CD14-positive monocyte (primary cell): Measurements from ENCODE around the gene TMOD1. TPM values are rescaled to one million over a fixed set of nuclear protein-coding genes. Genes with fewer than 3 reads are reported as not detected.
A peak's percentile ranks its signal among the peaks of the same experiment; 100 is the strongest.

Experiments
- DNase-seq, 3 donors: peaks; one replicate each; pipeline ENCODE4 v3.0.0-alpha.2; 2011 to 2022
- H2AFZ ChIP-seq: 2 replicates; pipeline ENCODE4 v1.6.0; 2012; ENCODE audit warnings: mild to moderate bottlenecking, low read depth, low read length, inconsistent platforms; ENCODE audit not compliant: insufficient read depth, poor library complexity, severe bottlenecking
- H3K27ac ChIP-seq, 2 donors: 1 replicate in 1 of 2; 2 replicates in 1 of 2; pipeline ENCODE4 v1.5.1; 2012 to 2013; ENCODE audit warnings: low read length in 2 of 2, control low read depth in 1 of 2, inconsistent platforms in 1 of 2, low read depth in 1 of 2, mild to moderate bottlenecking in 1 of 2
- H3K27me3 ChIP-seq, 2 donors: one replicate each; pipeline versions ENCODE4 v1.6.0 to v1.6.1; 2011 to 2013; ENCODE audit warnings: low read length in 2 of 2; ENCODE audit not compliant: control insufficient read depth in 2 of 2, insufficient read depth in 2 of 2
- H3K36me3 ChIP-seq, 2 donors: replicated peaks in 1 of 2; 1 replicate in 1 of 2; 2 replicates in 1 of 2; pipeline versions ENCODE4 v1.5.1 to v1.6.1; 2012 to 2013; ENCODE audit warnings: low read length in 2 of 2, control low read depth in 1 of 2, inconsistent platforms in 1 of 2, mild to moderate bottlenecking in 1 of 2; ENCODE audit not compliant: insufficient read depth in 2 of 2, control insufficient read depth in 1 of 2
- H3K4me1 ChIP-seq, 2 donors: 1 replicate in 1 of 2; 2 replicates in 1 of 2; pipeline versions ENCODE4 v1.5.1 to v1.6.1; 2012 to 2013; ENCODE audit warnings: low read length in 2 of 2, control low read depth in 1 of 2, inconsistent platforms in 1 of 2, mild to moderate bottlenecking in 1 of 2, moderate library complexity in 1 of 2; ENCODE audit not compliant: insufficient read depth in 2 of 2, control insufficient read depth in 1 of 2
- H3K4me2 ChIP-seq: replicated peaks from 2 replicates; pipeline ENCODE3; 2012; ENCODE audit warnings: low read length, moderate library complexity, mild to moderate bottlenecking; ENCODE audit not compliant: poor library complexity, severe bottlenecking; ENCODE audit errors: extremely low read depth
- H3K4me3 ChIP-seq, 3 experiments: fragments of 200-600 bp in 1 of 3; sonication (generic) in 1 of 3; replicated peaks in 1 of 3; 1 replicate in 2 of 3; 2 replicates in 1 of 3; pipeline ENCODE4 v1.5.1; 2011 to 2013; ENCODE audit warnings: low read length in 3 of 3, mild to moderate bottlenecking in 3 of 3, control low read depth in 2 of 3, low read depth in 2 of 3, inconsistent platforms in 1 of 3, moderate library complexity in 1 of 3
- H3K79me2 ChIP-seq: 2 replicates; pipeline ENCODE4 v1.6.0; 2012; ENCODE audit warnings: mild to moderate bottlenecking, control low read depth, inconsistent platforms, low read length, moderate library complexity; ENCODE audit not compliant: insufficient read depth
- H3K9ac ChIP-seq: 2 replicates; pipeline ENCODE4 v1.6.0; 2017; ENCODE audit warnings: low read length, mild to moderate bottlenecking; ENCODE audit not compliant: insufficient read depth, poor library complexity, severe bottlenecking
- H3K9me3 ChIP-seq, 2 donors: replicated peaks in 1 of 2; 1 replicate in 1 of 2; 2 replicates in 1 of 2; pipeline versions ENCODE4 v1.5.1 to v1.6.1; 2012 to 2013; ENCODE audit warnings: low read length in 2 of 2, control low read depth in 1 of 2; ENCODE audit not compliant: control insufficient read depth in 1 of 2, insufficient read depth in 1 of 2
- H4K20me1 ChIP-seq: 2 replicates; pipeline ENCODE4 v1.6.0; 2012; ENCODE audit warnings: mild to moderate bottlenecking, low read length, control low read depth, moderate library complexity; ENCODE audit not compliant: insufficient read depth
- H3K27ac Mint-ChIP-seq, 7 donors: one replicate each; pipeline ENCODE4 v1.8.0; 2020; ENCODE audit warnings: mild to moderate bottlenecking in 7 of 7, mixed read lengths in 7 of 7, moderate library complexity in 6 of 7, inconsistent platforms in 2 of 7
- H3K27me3 Mint-ChIP-seq, 3 donors: one replicate each; pipeline ENCODE4 v1.8.0; 2021 to 2022; ENCODE audit warnings: low read depth in 3 of 3, mild to moderate bottlenecking in 3 of 3, mixed read lengths in 3 of 3, moderate library complexity in 3 of 3, inconsistent platforms in 1 of 3
- H3K36me3 Mint-ChIP-seq, 2 donors: one replicate each; pipeline ENCODE4 v1.8.0; 2020; ENCODE audit warnings: mixed read lengths in 2 of 2, inconsistent platforms in 1 of 2, mild to moderate bottlenecking in 1 of 2
- H3K4me1 Mint-ChIP-seq: one replicate; pipeline ENCODE4 v1.8.0; 2020; ENCODE audit warnings: mild to moderate bottlenecking, mixed read lengths
- H3K4me3 Mint-ChIP-seq, 2 donors: one replicate each; pipeline ENCODE4 v1.8.0; 2020; ENCODE audit warnings: mild to moderate bottlenecking in 2 of 2, mixed read lengths in 2 of 2, moderate library complexity in 1 of 2
- H3K9me3 Mint-ChIP-seq, 7 donors: one replicate each; pipeline ENCODE4 v1.8.0; 2020 to 2022; ENCODE audit warnings: mixed read lengths in 7 of 7, mild to moderate bottlenecking in 6 of 7, moderate library complexity in 6 of 7, inconsistent platforms in 2 of 7
- WGBS: methylation state at CpG from one replicate; pipeline ENCODE4 v1.1.5; 2013; ENCODE audit warnings: missing lambda C conversion rate; ENCODE audit not compliant: insufficient coverage; 5-methylcytosine and 5-hydroxymethylcytosine counted together
- intact Hi-C, 2 donors: fragments of 100-400 bp; cut with micrococcal nuclease; formaldehyde crosslinking; loops; one replicate each; pipeline versions ENCODE4 v1.15.0 to v1.15.1; 2023
- polyA plus RNA-seq, 3 donors: library from polyadenylated mRNA; depleted of rRNA in 1 of 3; unstranded in 2 of 3; stranded (reverse) in 1 of 3; fragments of 300-500 nt in 2 of 3; fragments of >200 nt in 1 of 3; fragmentation: Illumina TruSeq in 2 of 3; gene quantifications; 1 replicate in 2 of 3; 2 replicates in 1 of 3; pipeline ENCODE4 v1.2.3, GENCODE V29; 2012 to 2021
- TF ChIP-seq, protein P1 (sequence below): fragments of 200-600 bp; IDR thresholded peaks from one replicate; pipeline ENCODE4 v1.8.0; 2022; ENCODE audit warnings: antibody characterized with exemption, mild to moderate bottlenecking

Gene TMOD1
- polyA plus RNA-seq, 3 donors = 0.09 to 0.81 (median 0.59) TPM

DNA sequence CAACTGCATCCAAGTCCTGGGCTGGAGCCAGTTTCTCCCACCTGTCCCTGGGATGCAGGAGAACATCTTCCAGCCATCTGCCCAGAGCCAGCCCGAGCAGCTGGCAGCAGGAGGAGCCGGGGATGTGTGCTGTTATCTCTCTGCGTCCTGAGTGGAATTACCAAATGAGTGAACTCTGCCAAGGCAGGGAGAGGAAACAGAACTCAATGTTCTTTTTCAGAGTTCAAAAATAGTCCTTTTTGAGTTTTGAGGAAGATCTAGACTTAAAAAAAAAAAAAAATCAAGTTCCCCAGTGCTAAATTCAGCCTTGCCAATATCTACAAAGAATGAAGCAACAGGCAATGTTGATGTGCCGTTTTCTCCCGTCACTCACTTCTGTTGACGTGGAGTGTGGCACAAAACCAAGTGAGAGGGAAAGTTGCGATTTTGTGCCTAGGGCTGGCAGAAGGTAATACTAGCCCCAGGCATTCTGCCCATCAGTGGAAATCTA lies 56.2 kb downstream of the TMOD1 start:
- H3K9ac ChIP-seq = no peak overlapping the region
- no peaks in the 10 kb centered on the region for H3K36me3 ChIP-seq
- H3K79me2 ChIP-seq = no peaks in the 10 kb centered on the region
- peaks cover 34% of the 10 kb centered on the region for H3K4me1 Mint-ChIP-seq
- peaks cover 0 to 1% (median 0%) of the 10 kb centered on the region in 7 donors for H3K9me3 Mint-ChIP-seq
- H3K9me3 ChIP-seq = no peaks in the 10 kb centered on the region
- H3K27me3 Mint-ChIP-seq = peaks cover 4 to 5% (median 5%) of the 10 kb centered on the region in 3 donors
- DNase-seq = peak; percentile 26 to 42 (median 36)
- WGBS = 1% methylated on average over 6 of the region's 7 CpGs
- peak overlapping the region; percentile 27 for H3K4me2 ChIP-seq
- no peaks in the 10 kb centered on the region for H4K20me1 ChIP-seq
- intact Hi-C loops = no loop called here
- peak overlapping the region in 1 of 3 experiments; percentile 30 for H3K4me3 ChIP-seq
- H3K27ac Mint-ChIP-seq = peak overlapping the region; percentile 8 to 88 (median 66)
- peak overlapping the region; percentile 44 to 52 for H3K27ac ChIP-seq
- peak overlapping the region; percentile 4 for H2AFZ ChIP-seq
- TF ChIP-seq, protein P1, sequence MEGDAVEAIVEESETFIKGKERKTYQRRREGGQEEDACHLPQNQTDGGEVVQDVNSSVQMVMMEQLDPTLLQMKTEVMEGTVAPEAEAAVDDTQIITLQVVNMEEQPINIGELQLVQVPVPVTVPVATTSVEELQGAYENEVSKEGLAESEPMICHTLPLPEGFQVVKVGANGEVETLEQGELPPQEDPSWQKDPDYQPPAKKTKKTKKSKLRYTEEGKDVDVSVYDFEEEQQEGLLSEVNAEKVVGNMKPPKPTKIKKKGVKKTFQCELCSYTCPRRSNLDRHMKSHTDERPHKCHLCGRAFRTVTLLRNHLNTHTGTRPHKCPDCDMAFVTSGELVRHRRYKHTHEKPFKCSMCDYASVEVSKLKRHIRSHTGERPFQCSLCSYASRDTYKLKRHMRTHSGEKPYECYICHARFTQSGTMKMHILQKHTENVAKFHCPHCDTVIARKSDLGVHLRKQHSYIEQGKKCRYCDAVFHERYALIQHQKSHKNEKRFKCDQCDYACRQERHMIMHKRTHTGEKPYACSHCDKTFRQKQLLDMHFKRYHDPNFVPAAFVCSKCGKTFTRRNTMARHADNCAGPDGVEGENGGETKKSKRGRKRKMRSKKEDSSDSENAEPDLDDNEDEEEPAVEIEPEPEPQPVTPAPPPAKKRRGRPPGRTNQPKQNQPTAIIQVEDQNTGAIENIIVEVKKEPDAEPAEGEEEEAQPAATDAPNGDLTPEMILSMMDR = no peak
- peak overlapping the region in 1 of 2 donors; percentile 69 for H3K4me3 Mint-ChIP-seq
- H3K27me3 ChIP-seq = no peaks in the 10 kb centered on the region
- peaks cover 21 to 25% of the 10 kb centered on the region in 2 donors for H3K4me1 ChIP-seq
- no peaks in the 10 kb centered on the region for H3K36me3 Mint-ChIP-seq

DNA sequence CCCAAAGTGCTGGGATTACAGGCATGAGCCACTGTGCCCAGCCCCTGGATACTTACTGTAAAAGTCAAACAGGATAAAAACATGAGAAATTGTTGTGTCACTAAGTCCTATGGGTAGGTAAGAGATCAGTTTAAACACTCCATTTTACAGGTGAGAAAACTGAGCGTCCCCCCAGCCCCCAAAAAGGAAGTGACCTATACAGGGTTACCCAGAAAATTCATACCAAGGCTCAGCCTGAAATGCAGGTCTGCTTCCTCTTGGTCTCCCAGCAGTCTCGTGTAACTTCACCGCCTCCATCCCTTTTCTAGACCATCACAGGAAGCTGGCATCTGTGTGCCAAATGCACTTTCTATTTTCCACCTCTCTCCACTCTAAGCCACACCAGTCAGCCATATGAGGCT lies 57.2 kb downstream of the TMOD1 start:
- Histone ChIP-seq H3K4me2 (no peak overlapping the region), H3K27me3 (no peaks in the 10 kb centered on the region), H3K27ac (no peak overlapping the region), H3K9ac (no peak overlapping the region), H2AFZ (no peak overlapping the region), H3K9me3 (no peaks in the 10 kb centered on the region), H3K4me1 (peaks cover 21 to 25% of the 10 kb centered on the region in 2 donors), H3K36me3 (no peaks in the 10 kb centered on the region), H4K20me1 (no peaks in the 10 kb centered on the region), H3K79me2 (no peaks in the 10 kb centered on the region), H3K4me3 (no peak overlapping the region)
- TF ChIP-seq, protein P1 = no peak
- intact Hi-C loops = no loop called here
- peak overlapping the region in 5 of 7 donors; percentile 4 to 48 (median 10) for H3K27ac Mint-ChIP-seq
- peaks cover 4 to 5% (median 5%) of the 10 kb centered on the region in 3 donors for H3K27me3 Mint-ChIP-seq
- no peaks in the 10 kb centered on the region for H3K36me3 Mint-ChIP-seq
- 4% methylated on average over 2 of the region's 3 CpGs for WGBS
- H3K4me3 Mint-ChIP-seq = no peak overlapping the region
- peaks cover 0 to 1% (median 0%) of the 10 kb centered on the region in 7 donors for H3K9me3 Mint-ChIP-seq
- peaks cover 34% of the 10 kb centered on the region for H3K4me1 Mint-ChIP-seq
- DNase-seq = no peak
